Activated CD8-positive, alpha-beta memory T cell treated with anti-CD3 and anti-CD28 coated beads, Interleukin-2, amount 50 U/mL, for 1 hour (primary cell): ENCODE results near the gene ZC3H13.
"Not testable (repeated sequence)": the region's sequence is repeated elsewhere in the genome, so short reads cannot be mapped to it uniquely, and the experiment has no call there.

ENCODE experiments used
- DNase-seq: peaks from one replicate; pipeline ENCODE4 v3.0.0-alpha.2; 2020; ENCODE audit errors: extremely low read depth

The ZC3H13 gene

GRCh38 chr13:46010148-46010547 lies 42.4 kb downstream of the ZC3H13 start:
- DNase-seq, result no peak

DNA sequence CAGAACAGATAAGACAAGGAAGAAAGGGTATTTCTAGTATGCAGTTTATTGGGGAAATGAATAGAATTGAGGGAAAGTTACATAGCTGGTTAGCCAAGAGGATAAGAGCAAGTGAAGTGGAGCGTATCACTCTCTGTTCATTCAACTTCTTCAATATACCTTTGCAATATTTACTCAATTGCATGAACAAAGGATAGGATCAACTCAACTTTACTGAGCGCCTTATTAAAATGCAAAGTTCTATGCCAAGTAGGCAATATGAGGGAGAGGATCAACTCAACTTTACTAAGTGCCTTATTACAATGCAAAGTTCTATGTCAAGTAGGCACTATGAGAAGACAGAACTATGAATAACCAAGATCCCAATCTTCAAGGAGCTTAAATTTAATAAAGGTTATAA lies 43.9 kb downstream of the ZC3H13 start:
- DNase-seq, result no peak

- no peak for DNase-seq
These were observed 45.7 kb downstream of the ZC3H13 start for GRCh38 chr13:46006688-46007452.

- DNase-seq, result no peak
These were observed 48.1 kb downstream of the ZC3H13 start for GRCh38 chr13:46004491-46004890.

- DNase-seq, result no peak
These were observed 55.9 kb downstream of the ZC3H13 start for GRCh38 chr13:45996631-45997030.

GRCh38 chr13:45995245-45995644 lies 57.3 kb downstream of the ZC3H13 start:
- DNase-seq, result no peak

GRCh38 chr13:45994752-45995151 lies 57.8 kb downstream of the ZC3H13 start:
- no peak for DNase-seq

- no peak for DNase-seq
These were observed 62.9 kb downstream of the ZC3H13 start for GRCh38 chr13:45989607-45990006.

DNA sequence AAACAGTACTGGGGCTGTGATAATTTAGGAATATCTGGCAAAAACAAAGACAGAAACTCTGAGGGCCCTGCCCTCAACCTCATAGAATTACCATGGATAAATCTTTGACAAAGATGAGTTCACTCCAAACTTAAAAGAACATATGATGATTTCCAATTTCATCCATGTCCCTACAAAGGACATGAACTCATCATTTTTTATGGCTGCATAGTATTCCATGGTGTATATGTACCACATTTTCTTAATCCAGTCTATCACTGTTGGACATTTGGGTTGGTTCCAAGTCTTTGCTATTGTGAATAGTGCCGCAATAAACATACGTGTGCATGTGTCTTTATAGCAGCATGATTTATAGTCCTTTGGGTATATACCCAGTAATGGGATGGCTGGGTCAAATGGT lies 71.4 kb downstream of the ZC3H13 start:
- DNase-seq, result not testable (repeated sequence)

DNA sequence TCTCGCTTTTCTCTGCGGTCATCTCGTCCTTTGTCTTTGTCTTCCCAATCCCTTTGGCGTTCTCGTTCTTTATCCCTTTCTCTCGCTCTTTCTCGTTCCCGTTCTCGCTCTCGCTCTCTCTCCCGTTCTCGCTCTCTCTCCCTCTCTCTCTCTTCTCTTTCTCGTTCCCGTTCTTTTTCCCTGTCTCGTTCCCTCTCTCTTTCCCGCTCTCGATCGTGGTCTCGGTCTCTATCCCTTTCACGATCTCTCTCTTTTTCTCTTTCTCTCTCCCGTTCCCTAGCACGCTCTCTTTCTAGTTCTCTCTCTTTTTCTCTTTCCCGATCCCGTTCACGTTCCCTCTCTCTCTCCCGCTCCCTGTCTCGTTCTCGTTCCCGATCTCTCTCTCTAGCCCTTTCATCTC lies 77.2 kb downstream of the ZC3H13 start:
- DNase-seq, result no peak

- no peak for DNase-seq
These were observed 78.0 kb downstream of the ZC3H13 start for GRCh38 chr13:45974500-45974899.

GRCh38 chr13:45967589-45967988 lies 85.0 kb downstream of the ZC3H13 start:
- DNase-seq, result no peak

- DNase-seq, result no peak
These were observed 85.8 kb downstream of the ZC3H13 start for GRCh38 chr13:45966715-45967114.

DNA sequence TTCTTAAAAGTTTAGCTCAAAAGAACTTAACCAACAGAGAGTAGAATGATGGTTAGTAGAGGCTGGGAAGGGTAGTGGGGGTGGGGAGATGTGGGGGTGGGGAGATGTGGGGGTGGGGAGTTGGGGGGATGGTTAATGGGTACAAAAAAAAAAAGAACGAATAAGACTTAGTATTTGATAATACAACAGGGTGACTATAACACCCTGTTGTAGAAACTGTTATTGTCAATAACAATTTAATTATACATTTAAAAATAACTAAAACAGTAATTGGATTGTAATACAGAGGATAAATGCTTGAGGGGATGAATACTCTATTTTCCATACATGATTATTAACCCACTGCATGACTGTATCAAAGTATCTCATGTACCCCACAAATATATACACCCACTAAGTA lies 91.1 kb downstream of the ZC3H13 start:
- DNase-seq, result no peak

DNA sequence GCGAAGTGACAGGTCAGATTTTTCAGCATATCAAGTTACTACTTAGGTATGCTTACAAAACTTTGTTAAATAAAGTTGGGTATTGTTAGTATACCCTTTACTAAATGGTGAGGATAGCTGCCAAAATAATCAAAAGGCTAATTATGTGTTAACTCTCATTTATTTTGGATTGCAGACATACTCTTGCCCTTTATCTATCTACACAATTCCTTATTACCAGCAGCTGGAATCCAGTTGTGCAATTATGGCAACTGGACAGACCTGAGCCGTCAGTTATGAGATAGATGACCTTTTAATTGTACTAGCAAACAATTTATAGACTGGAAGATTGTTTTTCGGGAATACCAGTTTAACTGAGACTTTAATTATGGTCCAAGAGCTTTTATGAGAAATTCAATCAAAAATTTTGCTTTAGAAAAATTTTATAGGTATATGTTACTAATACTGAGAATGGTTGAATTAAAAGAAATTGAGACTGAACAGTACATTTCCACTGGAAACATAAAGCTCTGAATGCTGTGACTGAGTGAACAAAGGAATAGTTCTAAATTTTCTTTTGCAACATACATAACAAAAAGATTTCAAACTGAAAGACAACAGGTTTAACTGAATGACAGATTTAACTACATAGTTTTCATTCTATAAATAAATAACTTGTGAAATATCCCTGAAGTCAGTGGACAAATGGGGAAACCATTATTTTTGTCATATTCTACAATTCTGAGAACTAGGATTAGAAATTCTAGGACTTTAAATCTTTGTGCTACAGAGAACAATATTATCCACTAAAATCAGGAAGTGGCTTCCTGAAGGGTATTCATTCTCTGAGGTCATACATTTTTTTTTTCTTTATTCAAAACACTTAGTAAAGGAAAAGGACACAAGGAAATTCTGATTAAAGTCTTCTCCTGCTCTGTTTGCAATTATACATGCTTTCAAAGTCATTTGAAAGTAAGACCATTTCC lies 97.4 kb downstream of the ZC3H13 start:
- DNase-seq, result no peak

DNA sequence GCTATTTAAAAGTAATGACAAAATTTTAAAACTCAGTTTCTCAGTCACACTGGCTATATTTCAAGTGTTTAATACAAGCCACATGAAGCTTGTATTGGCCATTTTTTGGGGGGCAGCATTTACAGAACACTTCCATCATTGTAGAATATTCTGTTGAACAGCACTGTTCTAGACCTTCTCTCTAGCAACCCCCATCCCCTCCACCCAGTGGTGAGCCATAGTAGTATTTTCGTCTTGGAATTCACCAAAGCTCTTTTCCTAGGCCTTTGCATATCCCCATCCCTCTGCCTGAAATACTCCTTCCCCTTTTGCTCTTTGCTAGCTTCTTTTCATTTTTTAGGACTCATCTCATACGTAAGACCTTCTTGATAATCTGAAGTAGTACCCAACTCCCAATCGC lies 99.5 kb downstream of the ZC3H13 start:
- no peak for DNase-seq

DNA sequence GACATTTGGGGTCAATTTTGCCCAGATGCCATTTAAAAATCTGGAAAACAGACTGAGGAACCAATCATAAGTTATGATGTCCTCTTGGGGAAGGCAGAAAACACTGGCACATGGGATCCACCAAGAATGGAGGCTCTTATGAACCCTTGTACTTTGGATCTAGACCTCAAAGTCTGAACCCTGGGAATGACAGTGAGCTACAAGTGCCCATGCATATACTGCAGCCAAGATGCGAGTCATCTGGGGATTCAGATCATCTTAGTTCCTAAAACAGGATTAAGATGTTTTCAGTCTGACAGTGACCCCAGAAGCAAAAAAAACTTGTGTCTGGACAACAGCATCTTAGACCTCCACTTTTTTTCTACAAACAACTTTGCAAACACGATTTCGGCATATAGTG lies 100.8 kb downstream of the ZC3H13 start:
- DNase-seq, result no peak

DNA sequence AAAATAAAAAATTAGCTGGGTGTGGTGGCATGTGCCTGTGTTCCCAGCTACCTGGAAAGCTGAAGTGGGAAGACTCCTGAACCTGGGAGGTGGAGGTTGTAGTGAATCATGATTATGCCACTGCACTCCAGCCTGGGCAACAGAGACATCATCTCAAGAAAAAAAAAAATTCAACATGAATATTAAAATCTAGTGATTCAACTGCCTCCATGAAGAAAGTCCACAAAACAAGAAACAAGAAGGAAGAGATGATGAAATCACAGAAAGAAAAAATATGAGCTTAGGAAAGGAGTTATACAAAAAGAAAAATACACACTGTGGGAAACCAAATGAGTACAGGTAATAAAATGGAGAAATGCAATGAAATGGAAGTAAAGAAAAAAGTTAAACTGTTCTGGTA lies 101.4 kb downstream of the ZC3H13 start:
- DNase-seq, result no peak

- DNase-seq, result no peak
These were observed 102.1 kb downstream of the ZC3H13 start for GRCh38 chr13:45950386-45951000.

- no peak for DNase-seq
These were observed 103.4 kb downstream of the ZC3H13 start for GRCh38 chr13:45949161-45949560.

GRCh38 chr13:45943965-45944364 lies 108.6 kb downstream of the ZC3H13 start:
- no peak for DNase-seq

GRCh38 chr13:45943120-45943519 lies 109.4 kb downstream of the ZC3H13 start:
- DNase-seq, result no peak
